K562 (cell line): Measurements from ENCODE around the gene CEBPZ. TPM values are rescaled to one million over a fixed set of nuclear protein-coding genes. Genes with fewer than 3 reads are reported as not detected.

ENCODE experiments used
- ARID1B ChIP-seq: fragments of 450-650 bp; IDR thresholded peaks from 2 replicates; pipeline ENCODE4 v1.6.1; 2016; ENCODE audit warnings: antibody characterized with exemption, mild to moderate bottlenecking, inconsistent platforms
- ATF6 ChIP-seq: sonication (generic); formaldehyde crosslinking; IDR thresholded peaks from 2 replicates; pipeline ENCODE4 v1.4.0; 2020; ENCODE audit warnings: mild to moderate bottlenecking, missing genetic modification reagents
- CBX3 ChIP-seq, 2 experiments: IDR thresholded peaks; 1 replicate in 1 of 2; 2 replicates in 1 of 2; pipeline ENCODE4 v1.6.1; 2012; ENCODE audit warnings: inconsistent platforms in 2 of 2, low read length in 2 of 2, borderline replicate concordance in 1 of 2, control low read depth in 1 of 2
- CREB1 ChIP-seq, 2 experiments: sonication (generic) in 1 of 2; formaldehyde crosslinking in 1 of 2; IDR thresholded peaks; 2 replicates each; pipeline versions ENCODE4 v1.6.1 to v1.8.0; 2012 to 2022; ENCODE audit warnings: inconsistent platforms in 1 of 2, mild to moderate bottlenecking in 1 of 2, missing genetic modification reagents in 1 of 2, moderate library complexity in 1 of 2
- CREM ChIP-seq: IDR thresholded peaks from 2 replicates; pipeline ENCODE4 v1.6.1; 2014; ENCODE audit warnings: antibody characterized with exemption, low read depth
- DMBX1 ChIP-seq: fragments of 250-450 bp; sonication (Bioruptor Pico); IDR thresholded peaks from 2 replicates; pipeline ENCODE4 v1.8.0; 2022; ENCODE audit warnings: inconsistent platforms, mild to moderate bottlenecking, moderate library complexity, borderline replicate concordance
- E2F5 ChIP-seq: sonication (generic); formaldehyde crosslinking; IDR thresholded peaks from 2 replicates; pipeline ENCODE4 v1.8.0; 2022; ENCODE audit warnings: mild to moderate bottlenecking, missing genetic modification reagents
- EGR1 ChIP-seq: fragments of 450-650 bp; conservative IDR thresholded peaks from 2 replicates; pipeline ENCODE4 v1.6.1; 2017; ENCODE audit warnings: mild to moderate bottlenecking
- ELF2 ChIP-seq: fragments of 250-450 bp; sonication (Bioruptor Pico); IDR thresholded peaks from 2 replicates; pipeline ENCODE4 v1.5.0; 2021; ENCODE audit warnings: mild to moderate bottlenecking
- GTF2E2 ChIP-seq: fragments of 200-800 bp; sonication (Bioruptor generic); IDR thresholded peaks from 2 replicates; pipeline ENCODE4 v1.6.1; 2016; ENCODE audit warnings: missing genetic modification characterization, missing compliant biosample characterization
- HBP1 ChIP-seq: fragments of 450-650 bp; formaldehyde crosslinking; IDR thresholded peaks from 2 replicates; pipeline ENCODE4 v1.4.0; 2022; ENCODE audit warnings: missing genetic modification characterization
- MCM3 ChIP-seq: fragments of 450-650 bp; IDR thresholded peaks from 2 replicates; pipeline ENCODE4 v1.6.1; 2016
- NRF1 ChIP-seq, 2 experiments: fragments of 450-650 bp; IDR thresholded peaks in 1 of 2; conservative IDR thresholded peaks in 1 of 2; 2 replicates each; pipeline ENCODE4 v1.6.1; 2014; ENCODE audit warnings: mild to moderate bottlenecking in 2 of 2
- PHF8 ChIP-seq: fragments of 200-600 bp; sonication (generic); IDR thresholded peaks from 2 replicates; pipeline ENCODE4 v1.6.1; 2012; ENCODE audit warnings: mixed run types, mild to moderate bottlenecking, inconsistent platforms, low read length, moderate library complexity, borderline replicate concordance
- SAP30 ChIP-seq: fragments of 200-600 bp; sonication (generic); IDR thresholded peaks from 2 replicates; pipeline ENCODE4 v1.6.1; 2012; ENCODE audit warnings: borderline replicate concordance, low read depth, mild to moderate bottlenecking, moderate library complexity, low read length, control low read depth, inconsistent platforms; ENCODE audit not compliant: insufficient read depth, poor library complexity, severe bottlenecking
- SIN3A ChIP-seq, 2 experiments: fragments of 150-350 bp in 1 of 2; IDR thresholded peaks; 2 replicates each; pipeline ENCODE4 v1.6.1; 2011 to 2016; ENCODE audit warnings: borderline replicate concordance in 2 of 2, low read depth in 2 of 2, low read length in 2 of 2, mild to moderate bottlenecking in 2 of 2, moderate library complexity in 2 of 2; ENCODE audit not compliant: control insufficient read depth in 1 of 2
- SIX5 ChIP-seq, 2 experiments: IDR thresholded peaks; 2 replicates each; pipeline ENCODE4 v1.6.1; 2011; ENCODE audit warnings: low read length in 2 of 2, borderline replicate concordance in 1 of 2, low read depth in 1 of 2, mild to moderate bottlenecking in 1 of 2, moderate library complexity in 1 of 2; ENCODE audit not compliant: insufficient read depth in 1 of 2
- SMAD3 ChIP-seq: fragments of 450-650 bp; formaldehyde crosslinking; conservative IDR thresholded peaks from 2 replicates; pipeline ENCODE4 v1.4.0; 2020; ENCODE audit warnings: mild to moderate bottlenecking
- TBP ChIP-seq: optimal IDR thresholded peaks from 2 replicates; pipeline ENCODE3; 2011; ENCODE audit warnings: low read depth, low read length, improper control_type of control experiment
- TEAD1 ChIP-seq, 2 experiments: fragments of 450-650 bp in 1 of 2; sonication (generic) in 1 of 2; formaldehyde crosslinking; IDR thresholded peaks; 2 replicates each; pipeline versions ENCODE4 v1.4.0 to v1.8.0; 2020 to 2022; ENCODE audit warnings: mild to moderate bottlenecking in 2 of 2, missing genetic modification reagents in 1 of 2
- ZNF707 ChIP-seq: fragments of 250-450 bp; sonication (Bioruptor Pico); conservative IDR thresholded peaks from 2 replicates; pipeline ENCODE4 v1.8.0; 2022; ENCODE audit warnings: inconsistent platforms, mild to moderate bottlenecking, moderate library complexity
- polyA plus RNA-seq, 8 experiments: library from polyadenylated mRNA; depleted of rRNA in 4 of 8; stranded (reverse) in 5 of 8; unstranded in 3 of 8; fragments of >200 nt; fragmentation: Nextera tagmentation in 2 of 8; fragmentation: Illumina TruSeq in 1 of 8; extraction: Ambion mirVana in 2 of 8; extraction: Trizol in 1 of 8; gene quantifications; 2 replicates each; pipeline versions ENCODE4 v1.2.1 to v1.2.3, GENCODE V29; 2011 to 2014; ENCODE audit warnings: inconsistent platforms in 1 of 8, missing spikeins in 1 of 8
- total RNA-seq, 7 experiments: library from RNA; depleted of rRNA in 6 of 7; stranded (reverse); fragments of >200 nt in 6 of 7; fragmentation: Illumina TruSeq in 2 of 7; extraction: Trizol in 2 of 7; gene quantifications; 2 replicates each; pipeline versions ENCODE4 v1.2.1 to v1.2.3, GENCODE V29; 2011 to 2021; ENCODE audit warnings: low replicate concordance in 1 of 7

Gene CEBPZ
- total and polyA plus RNA-seq, 9 of the 15 experiments (the other 6 are each of a cell fraction or from before 2014, with no cell fraction given) = 49.7 to 160 (median 82.8) TPM

GRCh38 chr2:37196320-37197195 lies 34.8 kb downstream of the CEBPZ start, which contains the start of gene CEBPZOS (continued):
- TF ChIP-seq PHF8 (peak; percentile 89; the same call in 1 of the 2 replicates), E2F5 (peak; percentile 46; the same call in 1 of the 2 replicates), SAP30 (peak; percentile 75), CBX3 (IDR thresholded peaks at IDR 0.05; ENCODE audit: borderline replicate concordance in 1 of 2, low read length in 2 of 2) (no peak; a peak in 1 of 3 replicates), MCM3 (no peak), CREM (peak; percentile 58; the same call in 1 of the 2 replicates), CREB1 (IDR thresholded peaks at IDR 0.05) (0 out of 2 replicates have a peak, but pooled peaks have one; percentile 43), CREB1 (CRISPR knock-in tag; IDR thresholded peaks at IDR 0.05) (peak; percentile 41; the same call in 1 of the 2 replicates), DMBX1 (CRISPR knock-in tag) (peak; percentile 62; the same call in 1 of the 2 replicates), SMAD3 (peak; percentile 41; the same call in 1 of the 2 replicates), SIX5 (IDR thresholded peaks at IDR 0.05; ENCODE audit: borderline replicate concordance in 1 of 2, insufficient read depth in 1 of 2, low read depth in 1 of 2, low read length in 2 of 2) (no peak), EGR1 (peak; percentile 72), ARID1B (no peak), TBP (peak; percentile 68), TEAD1 (CRISPR knock-in tag; IDR thresholded peaks at IDR 0.05) (peak in 1 of 2 experiments; percentile 77; a peak in 1 of 4 replicates), NRF1 (conservative IDR thresholded peaks at IDR 0.05 in 1 of 2, IDR thresholded peaks at IDR 0.05 in 1 of 2) (peak; percentile 98), ATF6 (CRISPR knock-in tag) (peak; percentile 81; the same call in 1 of the 2 replicates), GTF2E2 (tag) (peak; percentile 53; the same call in 1 of the 2 replicates), ELF2 (CRISPR knock-in tag) (no peak), ZNF707 (CRISPR knock-in tag) (no peak), HBP1 (CRISPR knock-in tag) (0 out of 2 replicates have a peak, but pooled peaks have one; percentile 55), SIN3A (IDR thresholded peaks at IDR 0.05; ENCODE audit: borderline replicate concordance in 2 of 2, control insufficient read depth in 1 of 2, low read depth in 2 of 2, low read length in 2 of 2) (0 out of 4 replicates have a peak, but pooled peaks of 1 of the 2 experiments have one; percentile 63)
